HEK293T (cell line): Measurements from ENCODE around the gene TRAPPC10.

Experiments
- BHLHE40 ChIP-seq: fragments of 450-650 bp; IDR thresholded peaks from 2 replicates; pipeline ENCODE4 v1.6.1; 2016; ENCODE audit warnings: mild to moderate bottlenecking, moderate library complexity, borderline replicate concordance
- CTBP1 ChIP-seq: fragments of 450-650 bp; IDR thresholded peaks from 2 replicates; pipeline ENCODE4 v1.6.1; 2016; ENCODE audit warnings: borderline replicate concordance
- ELF4 ChIP-seq: fragments of 450-650 bp; IDR thresholded peaks from 2 replicates; pipeline ENCODE4 v1.6.1; 2017; ENCODE audit warnings: antibody characterized with exemption
- FOXA1 ChIP-seq: fragments of 450-650 bp; IDR thresholded peaks from 2 replicates; pipeline ENCODE4 v1.6.1; 2016; ENCODE audit warnings: mild to moderate bottlenecking
- FOXK2 ChIP-seq: fragments of 450-650 bp; IDR thresholded peaks from 2 replicates; pipeline ENCODE4 v1.6.1; 2016; ENCODE audit warnings: mild to moderate bottlenecking
- FOXM1 ChIP-seq: fragments of 450-650 bp; IDR thresholded peaks from 2 replicates; pipeline ENCODE4 v1.6.1; 2017; ENCODE audit warnings: mild to moderate bottlenecking, borderline replicate concordance
- HDGF ChIP-seq: fragments of 450-650 bp; IDR thresholded peaks from 2 replicates; pipeline ENCODE4 v1.6.1; 2017; ENCODE audit warnings: antibody characterized with exemption, borderline replicate concordance
- L3MBTL2 ChIP-seq: fragments of 450-650 bp; conservative IDR thresholded peaks from 2 replicates; pipeline ENCODE4 v1.6.1; 2016; ENCODE audit warnings: mild to moderate bottlenecking
- PKNOX1 ChIP-seq: fragments of 450-650 bp; IDR thresholded peaks from 2 replicates; pipeline ENCODE4 v1.6.1; 2016
- SP1 ChIP-seq: fragments of 450-650 bp; IDR thresholded peaks from 2 replicates; pipeline ENCODE4 v1.6.1; 2017
- SUZ12 ChIP-seq: fragments of 450-650 bp; IDR thresholded peaks from 2 replicates; pipeline ENCODE4 v1.6.1; 2016; ENCODE audit warnings: mild to moderate bottlenecking
- TARDBP ChIP-seq: fragments of 450-650 bp; IDR thresholded peaks from 2 replicates; pipeline ENCODE4 v1.6.1; 2016

DNA sequence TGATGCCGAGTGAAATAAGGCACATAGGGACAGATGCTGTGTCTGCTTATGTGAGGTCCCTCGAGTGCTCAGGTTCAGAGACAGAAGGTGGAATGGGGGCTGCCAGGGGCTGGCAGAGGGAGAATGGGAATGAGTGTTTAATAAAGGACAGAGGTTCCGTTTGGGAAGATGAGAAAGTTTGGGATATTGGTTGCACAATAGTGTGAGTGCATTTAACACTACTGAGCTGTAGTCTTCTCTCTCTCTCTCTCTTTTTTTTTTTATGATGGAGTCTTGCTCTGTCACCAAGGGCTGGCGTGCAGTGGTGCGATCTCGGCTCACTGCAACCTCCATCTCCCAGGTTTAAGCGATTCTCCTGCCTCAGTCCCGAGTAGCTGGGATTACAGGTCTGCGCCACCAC lies 44.9 kb downstream of the TRAPPC10 start:
- no peak for TF ChIP-seq FOXA1
- no peak for TF ChIP-seq L3MBTL2
- no peak for TF ChIP-seq SP1
- TF ChIP-seq TARDBP: no peak
- no peak for TF ChIP-seq PKNOX1
- TF ChIP-seq BHLHE40: no peak
- TF ChIP-seq FOXM1: no peak
- no peak for TF ChIP-seq SUZ12
- no peak for TF ChIP-seq ELF4
- TF ChIP-seq HDGF: no peak
- no peak for TF ChIP-seq FOXK2
- TF ChIP-seq CTBP1: no peak
